ENCODE measurements around the gene STXBP6. TPM values are rescaled to one million over a fixed set of nuclear protein-coding genes. Genes with fewer than 3 reads are reported as not detected.

STXBP6 gene
- total RNA-seq, 1 donor from 2014 or later: 1.7 TPM

- Mint-ChIP-seq H3K27ac (ENCODE audit: unreplicated experiment) (no peak overlapping the region), H3K9me3 (ENCODE audit: low read depth) (no peaks in the 10 kb centered on the region), H3K4me3 (ENCODE audit: unreplicated experiment) (no peak overlapping the region), H3K27me3 (ENCODE audit: low read depth) (peaks cover 12% of the 10 kb centered on the region), H3K36me3 (ENCODE audit: low read depth) (no peaks in the 10 kb centered on the region), H3K4me1 (ENCODE audit: low read depth) (peaks cover 9% of the 10 kb centered on the region)
- TF ChIP-seq CTCF (IDR thresholded peaks at IDR 0.05): no peak
- DNase-seq (ENCODE audit: low spot score): no peak
Measured at GRCh38 chr14:24915958-24916595, 133.9 kb downstream of the STXBP6 start.

- no peaks in the 10 kb centered on the region for H3K36me3 Mint-ChIP-seq (ENCODE audit: low read depth)
- no peaks in the 10 kb centered on the region for H3K9me3 Mint-ChIP-seq (ENCODE audit: low read depth)
- no peak overlapping the region for H3K27ac Mint-ChIP-seq (ENCODE audit: unreplicated experiment)
- no peak for TF ChIP-seq CTCF (IDR thresholded peaks at IDR 0.05)
- peaks cover 10% of the 10 kb centered on the region for H3K4me1 Mint-ChIP-seq (ENCODE audit: low read depth)
- no peak for DNase-seq (ENCODE audit: low spot score)
- H3K4me3 Mint-ChIP-seq (ENCODE audit: unreplicated experiment): no peak overlapping the region
- peaks cover 12% of the 10 kb centered on the region for H3K27me3 Mint-ChIP-seq (ENCODE audit: low read depth)
Measured at GRCh38 chr14:24915403-24915921, 134.5 kb downstream of the STXBP6 start.

- no peak overlapping the region for H3K4me3 Mint-ChIP-seq (ENCODE audit: unreplicated experiment)
- H3K27ac Mint-ChIP-seq (ENCODE audit: unreplicated experiment): no peak overlapping the region
- H3K9me3 Mint-ChIP-seq (ENCODE audit: low read depth): no peaks in the 10 kb centered on the region
- H3K36me3 Mint-ChIP-seq (ENCODE audit: low read depth): no peaks in the 10 kb centered on the region
- no peak for TF ChIP-seq CTCF (IDR thresholded peaks at IDR 0.05)
- no peak for DNase-seq (ENCODE audit: low spot score)
- H3K4me1 Mint-ChIP-seq (ENCODE audit: low read depth): peaks cover 10% of the 10 kb centered on the region
- peaks cover 12% of the 10 kb centered on the region for H3K27me3 Mint-ChIP-seq (ENCODE audit: low read depth)
Measured at GRCh38 chr14:24913746-24914145, 136.2 kb downstream of the STXBP6 start.

- no peak overlapping the region for H3K27ac Mint-ChIP-seq (ENCODE audit: unreplicated experiment)
- H3K9me3 Mint-ChIP-seq (ENCODE audit: low read depth): no peaks in the 10 kb centered on the region
- no peak for TF ChIP-seq CTCF (IDR thresholded peaks at IDR 0.05)
- no peak overlapping the region for H3K4me3 Mint-ChIP-seq (ENCODE audit: unreplicated experiment)
- no peaks in the 10 kb centered on the region for H3K36me3 Mint-ChIP-seq (ENCODE audit: low read depth)
- H3K27me3 Mint-ChIP-seq (ENCODE audit: low read depth): peaks cover 12% of the 10 kb centered on the region
- H3K4me1 Mint-ChIP-seq (ENCODE audit: low read depth): peaks cover 10% of the 10 kb centered on the region
- no peak for DNase-seq (ENCODE audit: low spot score)
Measured at GRCh38 chr14:24913021-24913420, 136.9 kb downstream of the STXBP6 start.

GRCh38 chr14:24911324-24912109, 138.4 kb downstream of the STXBP6 start:
- peak overlapping the region; percentile 24 for H3K27ac Mint-ChIP-seq (ENCODE audit: unreplicated experiment)

More at GRCh38 chr14:24911324-24912109, 138.4 kb downstream of the STXBP6 start:
- TF ChIP-seq CTCF (IDR thresholded peaks at IDR 0.05): no peak
- no peaks in the 10 kb centered on the region for H3K9me3 Mint-ChIP-seq (ENCODE audit: low read depth)
- H3K4me1 Mint-ChIP-seq (ENCODE audit: low read depth): peaks cover 10% of the 10 kb centered on the region
- H3K27me3 Mint-ChIP-seq (ENCODE audit: low read depth): peaks cover 3% of the 10 kb centered on the region
- no peak for DNase-seq (ENCODE audit: low spot score)
- H3K36me3 Mint-ChIP-seq (ENCODE audit: low read depth): no peaks in the 10 kb centered on the region
- no peak overlapping the region for H3K4me3 Mint-ChIP-seq (ENCODE audit: unreplicated experiment)
